GM21786 (cell line): ENCODE data around the gene SLC25A34.

ENCODE experiments used
- ATAC-seq: cut with Tn5 transposase; IDR thresholded peaks from one replicate; pipeline ENCODE4 v1.9.1; 2021; ENCODE audit not compliant: unreplicated experiment

Gene SLC25A34

GRCh38 chr1:15732686-15733081, 3.4 kb upstream of the SLC25A34 start:
- no peak for ATAC-seq

GRCh38 chr1:15733218-15733725, 2.8 kb upstream of the SLC25A34 start:
- ATAC-seq, result no peak

DNA sequence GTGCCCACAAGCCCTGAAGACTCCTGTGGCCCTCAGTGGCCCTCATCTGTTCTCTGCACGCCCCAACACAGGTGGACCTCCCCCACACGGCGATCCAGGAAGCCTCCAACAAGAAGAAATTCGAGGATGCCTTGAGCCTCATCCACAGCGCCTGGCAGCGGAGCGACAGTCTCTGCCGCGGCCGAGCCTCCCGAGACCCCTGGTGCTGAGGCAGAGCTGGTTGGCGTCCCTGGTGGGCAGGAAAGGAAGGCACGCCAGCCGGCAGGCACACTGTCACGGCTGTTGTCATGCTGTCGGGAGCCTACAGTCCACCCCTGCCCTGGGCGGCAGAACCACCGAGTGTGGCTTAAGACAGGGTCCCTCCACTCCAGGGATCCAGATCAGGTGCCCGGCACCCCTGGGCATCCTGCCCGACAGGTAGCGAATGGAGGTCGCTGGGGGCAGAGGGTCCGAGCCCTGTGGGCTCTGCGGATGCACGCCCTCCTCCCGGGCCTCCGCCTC, 2.3 kb upstream of the SLC25A34 start:
- ATAC-seq, result no peak

DNA sequence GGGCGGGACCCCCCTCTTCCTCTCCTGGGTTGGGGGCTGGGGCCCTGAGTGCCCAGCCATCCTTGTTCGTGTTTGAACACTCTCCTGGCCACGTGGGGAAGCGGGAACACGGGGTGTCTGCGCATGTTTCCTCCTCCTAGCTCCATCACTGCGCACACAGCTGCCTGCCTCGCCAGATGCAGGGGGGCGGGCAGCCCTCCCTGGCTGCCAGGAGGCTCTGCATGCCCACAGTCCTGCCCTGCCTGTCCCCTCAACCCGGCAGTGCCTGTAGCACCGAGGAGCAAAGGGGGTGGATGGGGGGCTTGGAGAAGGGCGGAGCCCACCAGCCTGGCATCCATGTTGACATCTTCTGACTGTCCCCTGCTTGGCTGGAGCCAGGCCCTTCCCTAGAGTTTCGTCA, 1.8 kb upstream of the SLC25A34 start:
- ATAC-seq, result no peak

DNA sequence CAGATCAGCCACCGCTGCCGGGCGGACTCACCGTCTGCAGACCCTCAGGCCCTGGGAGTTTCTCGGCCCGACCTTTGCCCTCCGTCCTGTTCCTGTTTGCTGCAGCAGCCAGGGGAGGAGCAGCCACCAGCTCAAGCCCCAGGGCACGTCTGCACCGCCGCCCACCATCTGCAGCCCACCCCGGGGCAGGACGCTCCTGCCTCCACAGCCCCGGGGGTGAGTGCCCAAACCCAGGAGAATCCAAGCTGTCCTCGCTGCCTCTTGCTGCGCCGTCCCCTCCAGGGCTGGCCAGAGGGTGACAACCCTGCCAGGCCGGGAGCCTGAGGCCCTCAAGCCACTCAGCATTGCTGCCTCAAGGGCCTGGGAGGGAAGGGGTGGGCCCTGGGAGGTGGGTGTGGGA, 1.2 kb upstream of the SLC25A34 start:
- no peak for ATAC-seq

DNA sequence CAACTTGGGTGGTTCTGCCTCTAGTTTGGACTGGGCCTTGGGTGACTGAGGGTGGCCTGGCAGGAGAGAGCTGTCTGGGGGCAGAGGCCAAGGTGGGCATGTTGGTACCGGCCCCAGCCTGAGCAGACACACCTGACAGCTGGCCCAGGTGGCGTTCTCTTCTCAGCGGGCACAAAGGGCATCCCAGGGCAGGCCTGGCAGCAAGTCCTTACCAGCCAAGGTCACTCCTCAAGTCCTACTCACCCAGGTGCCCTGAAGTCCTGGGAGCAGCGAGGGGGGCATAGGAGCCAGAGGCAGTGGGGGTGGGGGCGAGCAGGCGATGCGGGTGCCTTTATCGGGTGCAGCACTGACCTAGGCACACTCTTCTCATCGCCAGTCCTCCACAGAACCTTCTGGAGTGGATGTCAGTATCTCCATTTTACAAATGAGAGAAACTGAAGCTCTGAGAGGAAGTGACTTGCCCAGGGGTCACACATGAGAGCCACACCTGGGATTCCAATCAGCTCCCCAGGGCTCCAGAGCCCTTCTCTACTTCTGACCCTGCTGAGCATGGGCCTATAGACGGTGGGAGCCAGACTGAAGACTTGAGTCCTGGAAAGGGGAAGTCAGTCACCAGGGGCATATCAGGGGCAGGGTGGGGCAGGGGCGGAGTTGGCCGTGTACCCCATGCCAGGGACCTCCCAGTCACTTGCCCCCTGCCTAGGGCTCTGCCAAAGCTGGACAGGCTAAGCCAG, 587 bp upstream of the SLC25A34 start:
- no peak for ATAC-seq

DNA sequence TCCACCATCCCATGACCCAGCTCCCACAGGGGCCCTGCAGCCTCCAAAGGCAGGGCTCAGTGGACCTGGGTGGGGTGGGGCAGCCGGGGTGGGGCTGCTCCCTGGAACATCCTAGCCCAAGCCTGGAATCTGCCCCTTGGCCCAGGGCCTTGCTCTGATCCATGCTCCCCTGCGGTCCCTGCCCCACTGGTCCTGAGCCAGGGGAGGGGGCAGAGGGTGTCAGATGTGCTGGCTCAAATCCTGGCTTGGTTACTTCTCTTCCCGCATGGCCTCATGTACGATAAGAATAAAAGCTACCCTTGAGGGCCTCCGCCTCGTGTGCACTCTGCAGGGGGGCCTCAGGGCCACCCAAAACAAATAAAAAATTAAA, 819 bp downstream of the SLC25A34 start:
- ATAC-seq, result no peak

GRCh38 chr1:15737324-15738319, 1.6 kb downstream of the SLC25A34 start:
- no peak for ATAC-seq

DNA sequence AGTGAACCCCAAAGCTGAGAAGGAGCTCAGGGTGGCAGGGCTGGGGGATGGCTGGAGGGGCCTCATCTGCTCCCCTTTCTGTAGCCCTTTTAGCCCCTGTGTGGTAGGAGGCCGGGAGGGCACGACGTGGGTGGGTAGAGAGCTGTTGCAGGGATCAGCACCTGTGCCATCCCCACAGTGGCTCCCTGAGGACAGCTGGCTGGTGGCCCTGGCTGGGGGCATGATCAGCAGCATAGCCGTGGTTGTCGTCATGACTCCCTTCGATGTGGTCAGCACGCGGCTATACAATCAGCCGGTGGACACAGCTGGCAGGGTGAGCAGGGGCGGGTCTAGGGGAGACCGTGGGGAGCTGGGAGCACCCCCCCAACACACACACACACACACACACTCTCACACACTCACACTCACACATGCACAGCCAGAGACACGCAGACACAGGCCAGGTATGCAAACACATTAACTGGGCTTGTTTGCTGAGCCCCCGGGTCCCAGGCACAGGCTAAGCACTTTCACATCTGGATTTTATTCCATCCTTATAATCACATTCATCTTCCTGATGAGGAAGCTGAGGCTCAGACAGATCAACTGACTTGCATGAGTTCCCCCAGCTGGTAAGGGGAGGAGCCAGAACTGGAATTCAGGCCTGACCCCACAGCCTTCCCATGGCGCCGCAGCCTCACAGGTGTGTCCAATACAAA, 2.5 kb downstream of the SLC25A34 start:
- ATAC-seq, result no peak

- no peak for ATAC-seq
Measured at GRCh38 chr1:15739259-15739658, 3.2 kb downstream of the SLC25A34 start.

DNA sequence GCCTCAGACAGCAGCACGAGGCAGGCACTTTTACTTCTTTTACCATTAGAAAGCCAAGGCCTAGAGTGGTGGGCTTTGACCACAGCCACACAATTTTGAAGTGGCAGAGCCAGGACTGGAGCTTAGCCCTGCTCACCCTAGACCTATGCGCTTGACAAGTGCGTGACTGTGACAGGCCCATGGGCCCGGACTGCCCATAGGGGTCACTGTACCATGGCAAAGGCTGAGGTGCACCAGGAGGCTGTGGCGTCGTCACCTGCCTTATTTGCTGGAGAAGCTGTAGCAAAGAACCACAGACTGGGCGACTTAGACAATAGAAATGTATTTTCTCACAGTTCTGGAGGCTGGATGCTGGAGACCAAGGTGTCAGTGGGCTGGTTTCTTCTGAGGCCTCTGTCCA, 3.7 kb downstream of the SLC25A34 start:
- ATAC-seq, result no peak

- ATAC-seq, result peak; percentile 53
Measured at GRCh38 chr1:15740924-15741850, 5.1 kb downstream of the SLC25A34 start.

DNA sequence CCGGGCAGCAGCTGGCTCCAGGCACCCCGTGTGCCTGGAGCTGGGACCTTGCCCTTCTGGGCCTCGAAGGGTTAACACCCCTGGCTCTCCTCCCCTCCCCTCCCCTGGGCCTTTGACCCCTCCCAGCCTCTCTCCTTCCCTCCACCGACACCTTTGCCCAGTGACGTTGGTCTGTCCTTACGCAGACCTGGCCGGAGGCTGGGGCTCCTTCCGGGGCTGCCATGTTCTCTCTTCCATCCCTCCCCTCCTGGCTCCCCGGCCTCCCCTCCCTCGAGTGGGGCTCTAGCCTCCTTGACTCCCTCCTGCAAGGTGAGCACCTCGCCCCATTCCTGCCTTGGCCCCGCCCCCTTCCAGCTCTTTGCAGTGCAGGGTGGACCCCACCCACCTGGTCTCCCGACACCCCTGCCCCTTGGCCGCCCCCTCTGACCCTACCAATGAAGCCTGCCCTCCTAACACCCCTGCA, 6.3 kb downstream of the SLC25A34 start, which contains the start of gene TMEM82:
Gene TMEM82, plus strand, starts transcription at position 161 of the 463 bp plus-strand sequence. Its CDS starts 61 bp downstream, at position 222.
- no peak for ATAC-seq

- no peak for ATAC-seq
Measured at GRCh38 chr1:15744122-15744679, 8.1 kb downstream of the SLC25A34 start.

GRCh38 chr1:15747378-15747777, 11.3 kb downstream of the SLC25A34 start:
- no peak for ATAC-seq

- ATAC-seq, result no peak
Measured at GRCh38 chr1:15748264-15748663, 12.2 kb downstream of the SLC25A34 start.

- ATAC-seq, result no peak
Measured at GRCh38 chr1:15748690-15749398, 12.8 kb downstream of the SLC25A34 start.

DNA sequence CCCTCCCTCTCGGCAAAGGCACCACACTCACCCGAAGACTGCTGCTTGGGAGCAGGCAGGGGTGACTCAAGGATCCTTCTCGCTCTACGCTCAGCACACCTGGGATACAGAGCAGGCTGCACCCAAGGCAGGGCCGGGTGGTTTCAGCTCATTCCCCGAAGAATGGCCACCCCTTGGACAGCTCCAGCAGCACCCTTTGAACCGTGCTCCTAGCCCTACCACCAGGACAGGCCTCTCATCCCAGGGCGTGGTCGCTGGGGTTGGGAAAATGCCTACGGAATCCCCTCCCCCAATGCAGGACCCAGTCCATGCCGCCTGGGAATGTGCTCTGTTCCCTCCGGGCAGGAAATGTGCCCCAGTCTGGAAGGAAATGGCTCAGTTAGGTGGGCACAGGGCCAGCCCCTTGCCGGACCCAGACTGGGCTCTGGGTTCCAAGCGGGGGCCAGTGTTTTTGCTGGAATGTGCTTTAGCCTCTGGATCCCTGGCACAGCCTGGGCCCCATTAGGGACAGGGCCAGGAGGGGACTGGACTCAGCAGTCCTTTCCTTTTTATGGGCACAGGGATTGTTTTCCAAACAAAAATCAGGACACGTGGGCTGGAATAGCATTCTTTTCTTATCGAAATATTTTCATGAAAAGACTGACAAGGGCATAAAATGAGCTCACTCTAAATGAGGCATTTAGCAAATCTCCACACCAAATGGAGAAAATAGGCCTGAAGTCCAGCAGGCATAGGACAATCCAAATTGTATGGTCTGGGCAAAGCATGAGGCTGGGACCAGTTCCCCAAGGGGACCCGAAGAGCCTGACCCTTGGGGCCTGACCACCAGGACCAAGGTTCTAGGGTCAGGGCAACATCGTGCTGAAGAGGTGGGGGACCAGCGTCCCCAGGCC, 13.6 kb downstream of the SLC25A34 start:
- ATAC-seq, result no peak
